Measurements from ENCODE around the gene UBE2G1. TPM values are rescaled to one million over a fixed set of nuclear protein-coding genes. Genes with fewer than 3 reads are reported as not detected.

The UBE2G1 gene
- total and polyA plus RNA-seq, 4 experiments from 2014 or later: 56.9 to 69.4 (median 62.0) TPM

GRCh38 chr17:4326112-4326511 is 40.4 kb downstream of the UBE2G1 start:
- peaks cover 13% of the 10 kb centered on the region for H3K4me1 ChIP-seq (ENCODE audit: insufficient read depth, low read length)
- Mint-ChIP-seq H3K36me3 (peaks cover 30 to 35% of the 10 kb centered on the region in 2 donors), H3K27me3 (no peaks in the 10 kb centered on the region), H3K9me3 (peaks cover 0 to 11% (median 1%) of the 10 kb centered on the region in 8 donors), H3K27ac (no peak overlapping the region), H3K4me1 (peaks cover 29 to 67% (median 48%) of the 10 kb centered on the region in 4 donors), H3K4me3 (no peak overlapping the region)
- no peaks in the 10 kb centered on the region for H3K9me3 ChIP-seq (ENCODE audit: control insufficient read depth in 1 of 2, low read length in 2 of 2)
- ChIA-PET POLR2A (ENCODE audit: partially characterized antibody) (no interaction called here), CTCF (ENCODE audit: partially characterized antibody) (no interaction called here)
- H3K4me3 ChIP-seq (ENCODE audit: low read length in 2 of 2): no peak overlapping the region
- H3K27ac ChIP-seq (ENCODE audit: low read depth, low read length): no peak overlapping the region
- intact Hi-C loops (cut with micrococcal nuclease): no loop called here
- no peak for DNase-seq
- no peaks in the 10 kb centered on the region for H3K27me3 ChIP-seq (ENCODE audit: insufficient read depth, low read length)
- no peaks in the 10 kb centered on the region for H3K36me3 ChIP-seq (ENCODE audit: insufficient read depth, low read length)

- intact Hi-C loops (cut with micrococcal nuclease): no loop called here
- peaks cover 29 to 70% (median 53%) of the 10 kb centered on the region in 4 donors for H3K4me1 Mint-ChIP-seq
- H3K36me3 Mint-ChIP-seq: peaks cover 24 to 34% of the 10 kb centered on the region in 2 donors
Measured at GRCh38 chr17:4324463-4324862, 42.0 kb downstream of the UBE2G1 start.

GRCh38 chr17:4319221-4319620 is 47.3 kb downstream of the UBE2G1 start:
- intact Hi-C loops (cut with micrococcal nuclease): no loop called here
- H3K4me3 Mint-ChIP-seq: peak overlapping the region in 1 of 8 donors; percentile 45
- H3K27me3 ChIP-seq (ENCODE audit: insufficient read depth, low read length): no peaks in the 10 kb centered on the region
- peak overlapping the region in 2 of 7 donors; percentile 36 to 55 for H3K27ac Mint-ChIP-seq
- H3K4me3 ChIP-seq (ENCODE audit: low read length in 2 of 2): no peak overlapping the region
- POLR2A ChIA-PET (ENCODE audit: partially characterized antibody): no interaction called here
- no peaks in the 10 kb centered on the region for H3K27me3 Mint-ChIP-seq
- H3K4me1 ChIP-seq (ENCODE audit: insufficient read depth, low read length): peaks cover 24% of the 10 kb centered on the region
- CTCF ChIA-PET (ENCODE audit: partially characterized antibody): no interaction called here
- no peak overlapping the region for H3K27ac ChIP-seq (ENCODE audit: low read depth, low read length)
- H3K9me3 ChIP-seq (ENCODE audit: control insufficient read depth in 1 of 2, low read length in 2 of 2): no peaks in the 10 kb centered on the region
- no peaks in the 10 kb centered on the region for H3K36me3 ChIP-seq (ENCODE audit: insufficient read depth, low read length)
- no peak for DNase-seq
- H3K36me3 Mint-ChIP-seq: peaks cover 0 to 8% of the 10 kb centered on the region in 2 donors
- H3K4me1 Mint-ChIP-seq: peaks cover 32 to 81% (median 60%) of the 10 kb centered on the region in 4 donors
- H3K9me3 Mint-ChIP-seq: peaks cover 0 to 2% (median 0%) of the 10 kb centered on the region in 8 donors

More at GRCh38 chr17:4324463-4324862, 42.0 kb downstream of the UBE2G1 start:
- Mint-ChIP-seq H3K27ac (no peak overlapping the region), H3K27me3 (no peaks in the 10 kb centered on the region), H3K9me3 (peaks cover 0 to 11% (median 1%) of the 10 kb centered on the region in 8 donors), H3K4me3 (no peak overlapping the region)
- H3K9me3 ChIP-seq (ENCODE audit: control insufficient read depth in 1 of 2, low read length in 2 of 2): no peaks in the 10 kb centered on the region
- peaks cover 11% of the 10 kb centered on the region for H3K4me1 ChIP-seq (ENCODE audit: insufficient read depth, low read length)
- POLR2A ChIA-PET (ENCODE audit: partially characterized antibody): no interaction called here
- no peaks in the 10 kb centered on the region for H3K36me3 ChIP-seq (ENCODE audit: insufficient read depth, low read length)
- CTCF ChIA-PET (ENCODE audit: partially characterized antibody): no interaction called here
- H3K27me3 ChIP-seq (ENCODE audit: insufficient read depth, low read length): no peaks in the 10 kb centered on the region
- H3K27ac ChIP-seq (ENCODE audit: low read depth, low read length): no peak overlapping the region
- DNase-seq: no peak
- H3K4me3 ChIP-seq (ENCODE audit: low read length in 2 of 2): no peak overlapping the region

- POLR2A ChIA-PET (ENCODE audit: partially characterized antibody): no interaction called here
- CTCF ChIA-PET (ENCODE audit: partially characterized antibody): no interaction called here
- H3K27me3 Mint-ChIP-seq: no peaks in the 10 kb centered on the region
- Histone ChIP-seq H3K4me1 (ENCODE audit: insufficient read depth, low read length) (peaks cover 26% of the 10 kb centered on the region), H3K36me3 (ENCODE audit: insufficient read depth, low read length) (no peaks in the 10 kb centered on the region), H3K4me3 (ENCODE audit: low read length in 2 of 2) (no peak overlapping the region), H3K27ac (ENCODE audit: low read depth, low read length) (no peak overlapping the region), H3K9me3 (ENCODE audit: control insufficient read depth in 1 of 2, low read length in 2 of 2) (no peaks in the 10 kb centered on the region), H3K27me3 (ENCODE audit: insufficient read depth, low read length) (no peaks in the 10 kb centered on the region)
- H3K9me3 Mint-ChIP-seq: peaks cover 0 to 2% (median 0%) of the 10 kb centered on the region in 8 donors
- peaks cover 0 to 6% of the 10 kb centered on the region in 2 donors for H3K36me3 Mint-ChIP-seq
- intact Hi-C loops (cut with micrococcal nuclease): no loop called here
- no peak for DNase-seq
- peak overlapping the region in 4 of 7 donors; percentile 17 to 78 (median 45) for H3K27ac Mint-ChIP-seq
- H3K4me1 Mint-ChIP-seq: peaks cover 36 to 82% (median 61%) of the 10 kb centered on the region in 4 donors
- no peak overlapping the region for H3K4me3 Mint-ChIP-seq
Measured at GRCh38 chr17:4318596-4318995, 47.9 kb downstream of the UBE2G1 start.

GRCh38 chr17:4318186-4318585 is 48.3 kb downstream of the UBE2G1 start:
- Histone ChIP-seq H3K4me1 (ENCODE audit: insufficient read depth, low read length) (peaks cover 30% of the 10 kb centered on the region), H3K36me3 (ENCODE audit: insufficient read depth, low read length) (no peaks in the 10 kb centered on the region), H3K27ac (ENCODE audit: low read depth, low read length) (no peak overlapping the region), H3K27me3 (ENCODE audit: insufficient read depth, low read length) (no peaks in the 10 kb centered on the region), H3K9me3 (ENCODE audit: control insufficient read depth in 1 of 2, low read length in 2 of 2) (no peaks in the 10 kb centered on the region), H3K4me3 (ENCODE audit: low read length in 2 of 2) (no peak overlapping the region)
- Mint-ChIP-seq H3K4me1 (peaks cover 38 to 82% (median 62%) of the 10 kb centered on the region in 4 donors), H3K9me3 (peaks cover 0 to 2% (median 0%) of the 10 kb centered on the region in 8 donors), H3K27ac (peak overlapping the region in 2 of 7 donors; percentile 72 to 78), H3K36me3 (peaks cover 0 to 5% of the 10 kb centered on the region in 2 donors), H3K4me3 (no peak overlapping the region), H3K27me3 (no peaks in the 10 kb centered on the region)
- DNase-seq: no peak
- intact Hi-C loops (cut with micrococcal nuclease): no loop called here
- ChIA-PET POLR2A (ENCODE audit: partially characterized antibody) (no interaction called here), CTCF (ENCODE audit: partially characterized antibody) (interaction anchor here (0.9 kb wide), 1 partner anchor 24 kb away, joined by 3 read pairs; no protein-coding TSS in a partner anchor)

GRCh38 chr17:4317610-4318009 is 48.9 kb downstream of the UBE2G1 start:
- H3K27ac Mint-ChIP-seq: no peak overlapping the region

GRCh38 chr17:4316648-4317047 is 49.8 kb downstream of the UBE2G1 start:
- Mint-ChIP-seq H3K4me1 (peaks cover 41 to 81% (median 62%) of the 10 kb centered on the region in 4 donors), H3K36me3 (no peaks in the 10 kb centered on the region), H3K27me3 (no peaks in the 10 kb centered on the region), H3K9me3 (peaks cover 0 to 2% (median 0%) of the 10 kb centered on the region in 8 donors), H3K4me3 (no peak overlapping the region), H3K27ac (no peak overlapping the region)
- Histone ChIP-seq H3K27me3 (ENCODE audit: insufficient read depth, low read length) (no peaks in the 10 kb centered on the region), H3K4me3 (ENCODE audit: low read length in 2 of 2) (no peak overlapping the region), H3K4me1 (ENCODE audit: insufficient read depth, low read length) (peaks cover 31% of the 10 kb centered on the region), H3K27ac (ENCODE audit: low read depth, low read length) (no peak overlapping the region), H3K36me3 (ENCODE audit: insufficient read depth, low read length) (no peaks in the 10 kb centered on the region), H3K9me3 (ENCODE audit: control insufficient read depth in 1 of 2, low read length in 2 of 2) (no peaks in the 10 kb centered on the region)
- no peak for DNase-seq
- POLR2A ChIA-PET (ENCODE audit: partially characterized antibody): no interaction called here
- intact Hi-C loops (cut with micrococcal nuclease): no loop called here
- CTCF ChIA-PET (ENCODE audit: partially characterized antibody): interaction anchor here (0.5 to 0.7 kb wide), 2 partner anchors 101 to 267 kb away, joined by 3 read pairs; no protein-coding TSS in a partner anchor

More at GRCh38 chr17:4317610-4318009, 48.9 kb downstream of the UBE2G1 start:
- ChIA-PET POLR2A (ENCODE audit: partially characterized antibody) (interaction anchor here (0.5 kb wide), 1 partner anchor 272 kb away, joined by 4 read pairs; no protein-coding TSS in a partner anchor), CTCF (ENCODE audit: partially characterized antibody) (interaction anchor here (0.9 kb wide), 1 partner anchor 24 kb away, joined by 3 read pairs; no protein-coding TSS in a partner anchor)
- peaks cover 34% of the 10 kb centered on the region for H3K4me1 ChIP-seq (ENCODE audit: insufficient read depth, low read length)
- Mint-ChIP-seq H3K27me3 (no peaks in the 10 kb centered on the region), H3K4me3 (no peak overlapping the region), H3K36me3 (peaks cover 0 to 4% of the 10 kb centered on the region in 2 donors), H3K4me1 (peaks cover 41 to 82% (median 64%) of the 10 kb centered on the region in 4 donors), H3K9me3 (peaks cover 0 to 2% (median 0%) of the 10 kb centered on the region in 8 donors)
- intact Hi-C loops (cut with micrococcal nuclease): no loop called here
- no peaks in the 10 kb centered on the region for H3K36me3 ChIP-seq (ENCODE audit: insufficient read depth, low read length)
- DNase-seq: no peak
- H3K27ac ChIP-seq (ENCODE audit: low read depth, low read length): no peak overlapping the region
- H3K9me3 ChIP-seq (ENCODE audit: control insufficient read depth in 1 of 2, low read length in 2 of 2): no peaks in the 10 kb centered on the region
- no peaks in the 10 kb centered on the region for H3K27me3 ChIP-seq (ENCODE audit: insufficient read depth, low read length)
- no peak overlapping the region for H3K4me3 ChIP-seq (ENCODE audit: low read length in 2 of 2)

Data from CD4-positive, alpha-beta memory T cell (primary cell).